ENCODE data around the gene SLC25A44.
A peak's percentile ranks its signal among the peaks of the same experiment; 100 is the strongest.
"Not testable (repeated sequence)": the region's sequence is repeated elsewhere in the genome, so short reads cannot be mapped to it uniquely, and the experiment has no call there.

The SLC25A44 gene

GRCh38 chr1:156213644-156213966 is 19.7 kb downstream of the SLC25A44 start:
- CTCF ChIA-PET: interaction anchor here (0.7 to 4.8 kb wide), 7 partner anchors 8 to 88 kb away, joined by 3 to 63 read pairs (median 4); no protein-coding TSS in a partner anchor
- DNase-seq (ENCODE audit: extremely low spot score): no peak
- TF ChIP-seq CTCF (IDR thresholded peaks at IDR 0.05; ENCODE audit: control extremely low read depth, extremely low read depth, low read depth, missing control alignments): no peak
- POLR2A ChIA-PET: interaction anchor here (1.0 to 2.1 kb wide), 6 partner anchors 10 to 86 kb away, joined by 3 to 12 read pairs (median 7); partner anchors contain the start of gene SLC25A44

GRCh38 chr1:156214024-156214748 is 20.3 kb downstream of the SLC25A44 start:
- TF ChIP-seq CTCF (IDR thresholded peaks at IDR 0.05; ENCODE audit: control extremely low read depth, extremely low read depth, low read depth, missing control alignments): no peak
- no peak for DNase-seq (ENCODE audit: extremely low spot score)
- ChIA-PET POLR2A (no interaction called here), CTCF (interaction anchor here (2.0 to 4.8 kb wide), 2 partner anchors 11 to 16 kb away, joined by 4 to 63 read pairs; no protein-coding TSS in a partner anchor)

- CTCF ChIA-PET: interaction anchor here (4.8 kb wide), 1 partner anchor 9 kb away, joined by 63 read pairs; no protein-coding TSS in a partner anchor
- DNase-seq (ENCODE audit: extremely low spot score); POLR2A ChIA-PET: not testable (repeated sequence)
Measured at GRCh38 chr1:156216361-156217086, 22.6 kb downstream of the SLC25A44 start.

- ChIA-PET POLR2A (interaction anchor here (0.6 to 0.8 kb wide), 3 partner anchors 8 to 385 kb away, joined by 3 to 6 read pairs (median 5); no protein-coding TSS in a partner anchor), CTCF (interaction anchor here (0.6 to 14.6 kb wide), 9 partner anchors 9 to 125 kb away, joined by 3 to 306 read pairs (median 4); partner anchors contain the start of gene SEMA4A)
- TF ChIP-seq CTCF (IDR thresholded peaks at IDR 0.05; ENCODE audit: control extremely low read depth, extremely low read depth, low read depth, missing control alignments): no peak
- peak; percentile 36 for DNase-seq (ENCODE audit: extremely low spot score)
Measured at GRCh38 chr1:156217871-156218270, 24.0 kb downstream of the SLC25A44 start.

- TF ChIP-seq CTCF (IDR thresholded peaks at IDR 0.05; ENCODE audit: control extremely low read depth, extremely low read depth, low read depth, missing control alignments): no peak
- ChIA-PET POLR2A (no interaction called here), CTCF (interaction anchor here (1.1 to 14.6 kb wide), 4 partner anchors 21 to 123 kb away, joined by 3 to 306 read pairs (median 3); partner anchors contain the start of gene SEMA4A)
- no peak for DNase-seq (ENCODE audit: extremely low spot score)
Measured at GRCh38 chr1:156220226-156220625, 26.3 kb downstream of the SLC25A44 start.

GRCh38 chr1:156221986-156222692 is 28.2 kb downstream of the SLC25A44 start:
- no peak for DNase-seq (ENCODE audit: extremely low spot score)
- POLR2A ChIA-PET: no interaction called here
- no peak for TF ChIP-seq CTCF (IDR thresholded peaks at IDR 0.05; ENCODE audit: control extremely low read depth, extremely low read depth, low read depth, missing control alignments)
- CTCF ChIA-PET: interaction anchor here (1.0 to 14.6 kb wide), 4 partner anchors 9 to 91 kb away, joined by 3 to 306 read pairs (median 7); partner anchors contain the start of genes PMF1 and SEMA4A

Measured in GM10248 (cell line).